ENCODE measurements around the gene GPHN.
A peak's percentile ranks its signal among the peaks of the same experiment; 100 is the strongest.
"Not testable (repeated sequence)": the region's sequence is repeated elsewhere in the genome, so short reads cannot be mapped to it uniquely, and the experiment has no call there.

The GPHN gene

GRCh38 chr14:66501592-66501991 lies 6.4 kb upstream of the GPHN start:
- 100% methylated on average over 2 of the region's 4 CpGs for WGBS (ENCODE audit: insufficient coverage)
- Histone ChIP-seq H3K36me3 (ENCODE audit: control insufficient read depth in 4 of 4, insufficient read depth in 4 of 4, low read length in 3 of 4) (no peaks in the 10 kb centered on the region), H3K4me3 (ENCODE audit: control insufficient read depth in 1 of 7, extremely low read depth in 1 of 7, insufficient read depth in 4 of 7, low read depth in 2 of 7, low read length in 6 of 7) (no peak overlapping the region), H3K27me3 (replicated peaks in 2 of 5; ENCODE audit: control insufficient read depth in 4 of 5, insufficient read depth in 5 of 5, low read length in 4 of 5) (no peaks in the 10 kb centered on the region), H3K4me1 (ENCODE audit: control extremely low read depth in 1 of 4, control insufficient read depth in 4 of 4, insufficient read depth in 4 of 4, low read length in 3 of 4) (peaks cover 0 to 10% (median 4%) of the 10 kb centered on the region in 4 experiments), H3K9me3 (ENCODE audit: control extremely low read depth in 1 of 5, control insufficient read depth in 4 of 5, insufficient read depth in 2 of 5, low read depth in 1 of 5, low read length in 4 of 5) (no peaks in the 10 kb centered on the region), H3K27ac (ENCODE audit: insufficient read depth in 1 of 2, low read depth in 1 of 2, low read length in 2 of 2, poor library complexity in 1 of 2, severe bottlenecking in 2 of 2) (no peak overlapping the region)
- CTCF ChIA-PET, result no interaction called here
- POLR2A ChIA-PET, result no interaction called here
- DNase-seq, result no peak

GRCh38 chr14:66502836-66503235 lies 5.1 kb upstream of the GPHN start:
- H3K4me1 ChIP-seq (ENCODE audit: control extremely low read depth in 1 of 4, control insufficient read depth in 4 of 4, insufficient read depth in 4 of 4, low read length in 3 of 4), result peaks cover 0 to 10% (median 6%) of the 10 kb centered on the region in 4 experiments
- H3K27ac ChIP-seq (ENCODE audit: insufficient read depth in 1 of 2, low read depth in 1 of 2, low read length in 2 of 2, poor library complexity in 1 of 2, severe bottlenecking in 2 of 2); H3K4me3 ChIP-seq (ENCODE audit: control insufficient read depth in 1 of 7, extremely low read depth in 1 of 7, insufficient read depth in 4 of 7, low read depth in 2 of 7, low read length in 6 of 7); H3K36me3 ChIP-seq (ENCODE audit: control insufficient read depth in 4 of 4, insufficient read depth in 4 of 4, low read length in 3 of 4); H3K9me3 ChIP-seq (ENCODE audit: control extremely low read depth in 1 of 5, control insufficient read depth in 4 of 5, insufficient read depth in 2 of 5, low read depth in 1 of 5, low read length in 4 of 5); DNase-seq; CTCF ChIA-PET; H3K27me3 ChIP-seq (replicated peaks in 2 of 5; ENCODE audit: control insufficient read depth in 4 of 5, insufficient read depth in 5 of 5, low read length in 4 of 5); POLR2A ChIA-PET: not testable (repeated sequence)
- 97% methylated on average over 4 of the region's 5 CpGs for WGBS (ENCODE audit: insufficient coverage)

GRCh38 chr14:66503532-66503931 lies 4.4 kb upstream of the GPHN start:
- Histone ChIP-seq H3K36me3 (ENCODE audit: control insufficient read depth in 4 of 4, insufficient read depth in 4 of 4, low read length in 3 of 4) (no peaks in the 10 kb centered on the region), H3K4me1 (ENCODE audit: control extremely low read depth in 1 of 4, control insufficient read depth in 4 of 4, insufficient read depth in 4 of 4, low read length in 3 of 4) (peaks cover 0 to 12% (median 7%) of the 10 kb centered on the region in 4 experiments), H3K4me3 (ENCODE audit: control insufficient read depth in 1 of 7, extremely low read depth in 1 of 7, insufficient read depth in 4 of 7, low read depth in 2 of 7, low read length in 6 of 7) (no peak overlapping the region), H3K27ac (ENCODE audit: insufficient read depth in 1 of 2, low read depth in 1 of 2, low read length in 2 of 2, poor library complexity in 1 of 2, severe bottlenecking in 2 of 2) (no peak overlapping the region), H3K27me3 (replicated peaks in 2 of 5; ENCODE audit: control insufficient read depth in 4 of 5, insufficient read depth in 5 of 5, low read length in 4 of 5) (no peaks in the 10 kb centered on the region), H3K9me3 (ENCODE audit: control extremely low read depth in 1 of 5, control insufficient read depth in 4 of 5, insufficient read depth in 2 of 5, low read depth in 1 of 5, low read length in 4 of 5) (no peaks in the 10 kb centered on the region)
- ChIA-PET POLR2A (no interaction called here), CTCF (no interaction called here)
- no peak for DNase-seq
- WGBS (ENCODE audit: insufficient coverage), result 100% methylated on average over 1 of the region's 1 CpG

GRCh38 chr14:66507181-66507721 lies 696 bp upstream of the GPHN start:
- DNase-seq, result no peak

GRCh38 chr14:66508547-66508845 lies 549 bp downstream of the GPHN start:
- Histone ChIP-seq H3K27me3 (replicated peaks in 2 of 5; ENCODE audit: control insufficient read depth in 4 of 5, insufficient read depth in 5 of 5, low read length in 4 of 5) (no peaks in the 10 kb centered on the region), H3K9me3 (ENCODE audit: control extremely low read depth in 1 of 5, control insufficient read depth in 4 of 5, insufficient read depth in 2 of 5, low read depth in 1 of 5, low read length in 4 of 5) (no peaks in the 10 kb centered on the region), H3K36me3 (ENCODE audit: control insufficient read depth in 4 of 4, insufficient read depth in 4 of 4, low read length in 3 of 4) (no peaks in the 10 kb centered on the region), H3K27ac (ENCODE audit: insufficient read depth in 1 of 2, low read depth in 1 of 2, low read length in 2 of 2, poor library complexity in 1 of 2, severe bottlenecking in 2 of 2) (peak overlapping the region in 1 of 2 experiments; percentile 66), H3K4me3 (ENCODE audit: control insufficient read depth in 1 of 7, extremely low read depth in 1 of 7, insufficient read depth in 4 of 7, low read depth in 2 of 7, low read length in 6 of 7) (peak overlapping the region; percentile 74 to 96 (median 83)), H3K4me1 (ENCODE audit: control extremely low read depth in 1 of 4, control insufficient read depth in 4 of 4, insufficient read depth in 4 of 4, low read length in 3 of 4) (peaks cover under 1 to 34% (median 22%) of the 10 kb centered on the region in 4 experiments)
- POLR2A ChIA-PET, result no interaction called here
- CTCF ChIA-PET, result interaction anchor here (1.3 to 1.7 kb wide), 4 partner anchors 10 to 105 kb away, joined by 4 to 7 read pairs (median 4); no protein-coding TSS in a partner anchor
- no peak for DNase-seq
- WGBS (ENCODE audit: insufficient coverage), result 0% methylated on average over 9 of the region's 19 CpGs

More at GRCh38 chr14:66507181-66507721, 696 bp upstream of the GPHN start:
- Histone ChIP-seq H3K4me1 (ENCODE audit: control extremely low read depth in 1 of 4, control insufficient read depth in 4 of 4, insufficient read depth in 4 of 4, low read length in 3 of 4) (peaks cover 0 to 28% (median 20%) of the 10 kb centered on the region in 4 experiments), H3K9me3 (ENCODE audit: control extremely low read depth in 1 of 5, control insufficient read depth in 4 of 5, insufficient read depth in 2 of 5, low read depth in 1 of 5, low read length in 4 of 5) (no peaks in the 10 kb centered on the region), H3K27ac (ENCODE audit: insufficient read depth in 1 of 2, low read depth in 1 of 2, low read length in 2 of 2, poor library complexity in 1 of 2, severe bottlenecking in 2 of 2) (peak overlapping the region; percentile 37 to 77), H3K27me3 (replicated peaks in 2 of 5; ENCODE audit: control insufficient read depth in 4 of 5, insufficient read depth in 5 of 5, low read length in 4 of 5) (no peaks in the 10 kb centered on the region), H3K4me3 (ENCODE audit: control insufficient read depth in 1 of 7, extremely low read depth in 1 of 7, insufficient read depth in 4 of 7, low read depth in 2 of 7, low read length in 6 of 7) (peak overlapping the region; percentile 74 to 96 (median 83)), H3K36me3 (ENCODE audit: control insufficient read depth in 4 of 4, insufficient read depth in 4 of 4, low read length in 3 of 4) (no peaks in the 10 kb centered on the region)
- WGBS (ENCODE audit: insufficient coverage), result 6% methylated on average over 20 of the region's 23 CpGs
- CTCF ChIA-PET, result interaction anchor here (0.5 to 1.7 kb wide), 5 partner anchors 9 to 764 kb away, joined by 3 to 7 read pairs (median 4); no protein-coding TSS in a partner anchor
- POLR2A ChIA-PET, result no interaction called here

- ChIA-PET POLR2A (no interaction called here), CTCF (interaction anchor here (1.3 to 1.7 kb wide), 3 partner anchors 10 to 14 kb away, joined by 4 to 7 read pairs (median 5); no protein-coding TSS in a partner anchor)
- Histone ChIP-seq H3K27ac (ENCODE audit: insufficient read depth in 1 of 2, low read depth in 1 of 2, low read length in 2 of 2, poor library complexity in 1 of 2, severe bottlenecking in 2 of 2) (peak overlapping the region in 1 of 2 experiments; percentile 66), H3K4me3 (ENCODE audit: control insufficient read depth in 1 of 7, extremely low read depth in 1 of 7, insufficient read depth in 4 of 7, low read depth in 2 of 7, low read length in 6 of 7) (peak overlapping the region; percentile 74 to 96 (median 83)), H3K36me3 (ENCODE audit: control insufficient read depth in 4 of 4, insufficient read depth in 4 of 4, low read length in 3 of 4) (no peaks in the 10 kb centered on the region), H3K4me1 (ENCODE audit: control extremely low read depth in 1 of 4, control insufficient read depth in 4 of 4, insufficient read depth in 4 of 4, low read length in 3 of 4) (peaks cover 2 to 36% (median 22%) of the 10 kb centered on the region in 4 experiments), H3K9me3 (ENCODE audit: control extremely low read depth in 1 of 5, control insufficient read depth in 4 of 5, insufficient read depth in 2 of 5, low read depth in 1 of 5, low read length in 4 of 5) (no peaks in the 10 kb centered on the region), H3K27me3 (replicated peaks in 2 of 5; ENCODE audit: control insufficient read depth in 4 of 5, insufficient read depth in 5 of 5, low read length in 4 of 5) (no peaks in the 10 kb centered on the region)
- 0% methylated on average over 30 of the region's 57 CpGs for WGBS (ENCODE audit: insufficient coverage)
- peak in 2 of 3 donors; percentile 37 to 54 for DNase-seq
These were observed 1.1 kb downstream of the GPHN start for GRCh38 chr14:66508846-66509621.

GRCh38 chr14:66509874-66510273 lies 1.9 kb downstream of the GPHN start:
- DNase-seq, result peak in 2 of 3 donors; percentile 36 to 51
- Histone ChIP-seq H3K27ac (ENCODE audit: insufficient read depth in 1 of 2, low read depth in 1 of 2, low read length in 2 of 2, poor library complexity in 1 of 2, severe bottlenecking in 2 of 2) (no peak overlapping the region), H3K36me3 (ENCODE audit: control insufficient read depth in 4 of 4, insufficient read depth in 4 of 4, low read length in 3 of 4) (no peaks in the 10 kb centered on the region), H3K4me3 (ENCODE audit: control insufficient read depth in 1 of 7, extremely low read depth in 1 of 7, insufficient read depth in 4 of 7, low read depth in 2 of 7, low read length in 6 of 7) (peak overlapping the region in 6 of 7 experiments; percentile 80 to 96 (median 88)), H3K9me3 (ENCODE audit: control extremely low read depth in 1 of 5, control insufficient read depth in 4 of 5, insufficient read depth in 2 of 5, low read depth in 1 of 5, low read length in 4 of 5) (no peaks in the 10 kb centered on the region), H3K27me3 (replicated peaks in 2 of 5; ENCODE audit: control insufficient read depth in 4 of 5, insufficient read depth in 5 of 5, low read length in 4 of 5) (no peaks in the 10 kb centered on the region), H3K4me1 (ENCODE audit: control extremely low read depth in 1 of 4, control insufficient read depth in 4 of 4, insufficient read depth in 4 of 4, low read length in 3 of 4) (peaks cover 2 to 38% (median 22%) of the 10 kb centered on the region in 4 experiments)
- POLR2A ChIA-PET, result no interaction called here
- no CpG with 5 or more reads among the region's 4 CpGs for WGBS (ENCODE audit: insufficient coverage)
- CTCF ChIA-PET, result no interaction called here
